B cell (primary cell): Measurements from ENCODE around the gene PNPLA4. TPM values are rescaled to one million over a fixed set of nuclear protein-coding genes. Genes with fewer than 3 reads are reported as not detected.

ENCODE experiments used
- ATAC-seq: fragments of 200-7000 bp; cut with Tn5 transposase; one replicate; pipeline ENCODE4 v1.10.0; 2021; ENCODE audit warnings: low read depth, mild to moderate bottlenecking, moderate number of reproducible peaks, moderate library complexity
- CTCF ChIA-PET: fragments of 350-600 bp; sonication (Branson Sonifier 250); formaldehyde crosslinking; loops from one replicate; lab custom pipeline; 2021; ENCODE audit warnings: antibody characterized with exemption, inconsistent platforms; lab: Charles Lee
- POLR2A ChIA-PET: fragments of 350-600 bp; sonication (Branson Sonifier 250); formaldehyde crosslinking; loops from one replicate; lab custom pipeline; 2021; ENCODE audit warnings: antibody characterized with exemption; lab: Charles Lee
- DNase-seq: peaks from one replicate; pipeline ENCODE4 v3.0.0; 2013
- H2AFZ ChIP-seq: 2 replicates; pipeline ENCODE4 v1.6.1; 2012; ENCODE audit warnings: mild to moderate bottlenecking, low read depth, low read length; ENCODE audit not compliant: insufficient read depth, poor library complexity, severe bottlenecking
- H3K27ac ChIP-seq, 2 donors: 1 replicate in 1 of 2; 2 replicates in 1 of 2; pipeline ENCODE4 v1.5.1; 2012 to 2013; ENCODE audit warnings: low read length in 2 of 2, mild to moderate bottlenecking in 2 of 2, moderate library complexity in 1 of 2
- H3K27me3 ChIP-seq, 4 experiments: fragments of 200-600 bp in 1 of 4; sonication (generic) in 1 of 4; replicated peaks in 1 of 4; 1 replicate in 2 of 4; 2 replicates in 2 of 4; pipeline versions ENCODE4 v1.6.1 to v1.7.0; 2013 to 2016; ENCODE audit warnings: low read length in 3 of 4, mild to moderate bottlenecking in 2 of 4, mixed read lengths in 1 of 4, moderate library complexity in 1 of 4; ENCODE audit not compliant: insufficient read depth in 4 of 4, control insufficient read depth in 3 of 4; ENCODE audit errors: control extremely low read depth in 1 of 4
- H3K36me3 ChIP-seq, 2 experiments: replicated peaks in 1 of 2; 1 replicate in 1 of 2; 2 replicates in 1 of 2; pipeline versions ENCODE4 v1.6.1 to v1.7.1; 2013; ENCODE audit warnings: low read length in 1 of 2; ENCODE audit not compliant: insufficient read depth in 2 of 2, control insufficient read depth in 1 of 2; ENCODE audit errors: control extremely low read depth in 1 of 2, extremely low read depth in 1 of 2
- H3K4me1 ChIP-seq, 2 donors: fragments of 200-600 bp in 1 of 2; sonication (generic) in 1 of 2; 1 replicate in 1 of 2; 2 replicates in 1 of 2; pipeline versions ENCODE4 v1.5.1 to v1.6.1; 2013 to 2017; ENCODE audit warnings: low read length in 2 of 2; ENCODE audit not compliant: control insufficient read depth in 2 of 2, insufficient read depth in 2 of 2
- H3K4me2 ChIP-seq: replicated peaks from 2 replicates; pipeline ENCODE3; 2012; ENCODE audit warnings: mild to moderate bottlenecking, low read depth, low read length; ENCODE audit not compliant: poor library complexity, severe bottlenecking
- H3K4me3 ChIP-seq, 5 experiments: fragments of 200-600 bp in 1 of 5; sonication (generic) in 1 of 5; 1 replicate in 3 of 5; 2 replicates in 2 of 5; pipeline versions ENCODE4 v1.5.1 to v1.7.0; 2011 to 2016; ENCODE audit warnings: low read length in 4 of 5, mild to moderate bottlenecking in 4 of 5, low read depth in 2 of 5, control low read depth in 1 of 5, moderate library complexity in 1 of 5; ENCODE audit not compliant: insufficient read depth in 1 of 5; ENCODE audit errors: control extremely low read depth in 1 of 5, extremely low read depth in 1 of 5
- H3K79me2 ChIP-seq: fragments of 200-600 bp; sonication (generic); one replicate; pipeline ENCODE4 v1.6.0; 2016; ENCODE audit warnings: low read length; ENCODE audit not compliant: control insufficient read depth, insufficient read depth
- H3K9ac ChIP-seq: fragments of 200-600 bp; sonication (generic); 2 replicates; pipeline ENCODE4 v1.6.1; 2017; ENCODE audit warnings: mild to moderate bottlenecking, low read length, moderate library complexity
- H3K9me3 ChIP-seq, 3 donors: one replicate each; pipeline versions ENCODE4 v1.6.1 to v1.7.1; 2013; ENCODE audit warnings: low read length in 2 of 3; ENCODE audit not compliant: control insufficient read depth in 2 of 3, insufficient read depth in 1 of 3; ENCODE audit errors: control extremely low read depth in 1 of 3
- H4K20me1 ChIP-seq: 2 replicates; pipeline ENCODE4 v1.6.0; 2012; ENCODE audit warnings: mild to moderate bottlenecking, low read length; ENCODE audit not compliant: insufficient read depth, control insufficient read depth, poor library complexity, severe bottlenecking
- H3K27ac Mint-ChIP-seq: one replicate; pipeline ENCODE4 v1.8.0; 2021; ENCODE audit warnings: mixed read lengths
- H3K27me3 Mint-ChIP-seq: one replicate; pipeline ENCODE4 v1.8.0; 2021; ENCODE audit warnings: mixed read lengths
- H3K4me1 Mint-ChIP-seq: one replicate; pipeline ENCODE4 v1.8.0; 2021; ENCODE audit warnings: mixed read lengths
- H3K4me3 Mint-ChIP-seq: one replicate; pipeline ENCODE4 v1.8.0; 2021; ENCODE audit warnings: mixed read lengths
- H3K9me3 Mint-ChIP-seq: one replicate; pipeline ENCODE4 v1.8.0; 2022; ENCODE audit warnings: mixed read lengths; ENCODE audit not compliant: insufficient read depth
- CTCF ChIP-seq: fragments of 200-600 bp; IDR thresholded peaks from one replicate; pipeline ENCODE4 v1.8.0; 2022; ENCODE audit warnings: antibody characterized with exemption, mild to moderate bottlenecking
- EZH2 ChIP-seq: IDR thresholded peaks from 2 replicates; pipeline ENCODE4 v1.6.1; 2012; ENCODE audit warnings: borderline replicate concordance, low read depth, mild to moderate bottlenecking, moderate library complexity, low read length; ENCODE audit not compliant: insufficient read depth, poor library complexity, severe bottlenecking
- WGBS: methylation state at CpG from one replicate; pipeline ENCODE4 v1.1.5; 2013; ENCODE audit warnings: missing lambda C conversion rate; ENCODE audit not compliant: insufficient coverage; 5-methylcytosine and 5-hydroxymethylcytosine counted together
- intact Hi-C: fragments of 100-400 bp; cut with micrococcal nuclease; formaldehyde crosslinking; loops from one replicate; pipeline ENCODE4 v1.10.0; 2022
- polyA plus RNA-seq: library from polyadenylated mRNA; depleted of rRNA; stranded (reverse); fragments of >200 nt; gene quantifications from 2 replicates; pipeline ENCODE4 v1.2.3, GENCODE V29; 2012
- small RNA-seq: library from RNA; depleted of rRNA; stranded (forward); fragments of <200 nt; gene quantifications from one replicate; pipeline ENCODE3, GENCODE V24; 2012; ENCODE audit warnings: low replicate concordance, low read depth; ENCODE audit not compliant: insufficient read length
- total RNA-seq, 2 donors: library from RNA; stranded (reverse); fragments of 120-200 nt in 1 of 2; gene quantifications; 1 replicate in 1 of 2; 2 replicates in 1 of 2; pipeline versions ENCODE4 v1.2.3 to v1.2.4, GENCODE V29; 2013 to 2022

The PNPLA4 gene
- total and polyA plus RNA-seq, 2 donors (not counting 1 experiment from before 2014, with no cell fraction given): 4.4 to 8.6 TPM

- Histone ChIP-seq H2AFZ (no peak overlapping the region), H3K36me3 (no peaks in the 10 kb centered on the region), H3K79me2 (no peaks in the 10 kb centered on the region), H3K4me2 (no peak overlapping the region), H4K20me1 (no peaks in the 10 kb centered on the region), H3K4me1 (no peaks in the 10 kb centered on the region), H3K27me3 (no peaks in the 10 kb centered on the region), H3K4me3 (no peak overlapping the region), H3K27ac (no peak overlapping the region), H3K9ac (no peak overlapping the region), H3K9me3 (no peaks in the 10 kb centered on the region)
- WGBS: no CpG with 5 or more reads among the region's 1 CpG
- H3K4me3 Mint-ChIP-seq: no peak overlapping the region
- no peak for DNase-seq
- ChIA-PET CTCF (no interaction called here), POLR2A (no interaction called here)
- peak overlapping the region; percentile 46 for H3K27ac Mint-ChIP-seq
- intact Hi-C loops: no loop called here
- H3K4me1 Mint-ChIP-seq: no peaks in the 10 kb centered on the region
- H3K9me3 Mint-ChIP-seq: no peaks in the 10 kb centered on the region
- ATAC-seq: no peak
- no peaks in the 10 kb centered on the region for H3K27me3 Mint-ChIP-seq
- TF ChIP-seq EZH2 (no peak), CTCF (no peak)
Measured at GRCh38 chrX:7852166-7852565, 75.0 kb downstream of the PNPLA4 start.

Small RNAs within 50 kb of the gene (small RNA-seq; reads per million reads assigned to genes)
- gene AC005296.1: not detected

Other genes starting within 250 kb of the PNPLA4 start
- not detected in 2 replicates for gene VCX, start 84.2 kb downstream of the PNPLA4 start, total RNA-seq
- not detected in 2 replicates for gene VCX, start 84.2 kb downstream of the PNPLA4 start, polyA plus RNA-seq
- not detected in 2 replicates for gene VCX2, start 243.9 kb upstream of the PNPLA4 start, total RNA-seq
- not detected in 2 replicates for gene VCX2, start 243.9 kb upstream of the PNPLA4 start, polyA plus RNA-seq